ENCODE results near the gene DEXI.
"Not testable (repeated sequence)": the region's sequence is repeated elsewhere in the genome, so short reads cannot be mapped to it uniquely, and the experiment has no call there.

DEXI gene

DNA sequence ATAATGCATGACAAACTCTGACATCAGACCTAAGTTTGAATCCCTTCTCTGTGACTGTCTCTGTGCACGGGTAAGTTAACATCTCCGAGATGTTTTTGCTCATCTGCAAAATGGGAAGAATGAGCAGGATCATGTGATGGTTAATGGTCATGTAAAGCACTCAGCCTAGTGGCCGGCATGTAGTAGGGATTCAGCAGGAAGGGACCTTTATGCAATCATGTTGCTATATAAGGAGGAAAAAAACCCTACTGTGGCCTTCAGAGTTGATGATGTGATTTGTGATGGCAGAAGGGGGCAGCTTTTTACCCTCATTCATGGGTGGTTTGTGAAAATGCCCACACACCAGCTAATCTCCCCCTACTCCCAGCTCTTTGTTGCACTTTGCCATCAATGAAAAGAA is 26.2 kb upstream of the DEXI start:
- no peak for DNase-seq (ENCODE audit: low spot score)

DNA sequence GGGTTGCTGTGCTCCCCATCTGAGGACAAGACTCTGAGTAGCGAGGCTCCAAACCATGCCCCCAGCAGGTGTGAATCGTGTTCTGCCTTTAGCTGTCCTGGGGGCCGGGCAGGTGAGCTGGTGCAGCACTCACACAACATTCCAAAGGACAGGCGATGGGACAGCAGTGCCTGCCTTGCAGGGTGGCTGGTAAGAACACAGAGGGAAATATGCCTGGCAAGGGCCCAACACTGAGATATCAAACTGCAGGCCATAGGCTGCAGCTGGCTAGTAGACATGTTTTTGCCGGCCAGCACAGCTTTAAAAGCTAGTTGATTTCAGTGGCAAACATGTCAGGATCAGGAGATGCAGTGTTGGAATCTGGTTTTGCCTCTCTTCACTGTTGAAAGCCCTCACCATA is 25.7 kb upstream of the DEXI start:
- DNase-seq (ENCODE audit: low spot score), result no peak

- not testable (repeated sequence) for DNase-seq (ENCODE audit: low spot score)
Measured at GRCh38 chr16:10966559-10966958, 24.3 kb upstream of the DEXI start.

DNA sequence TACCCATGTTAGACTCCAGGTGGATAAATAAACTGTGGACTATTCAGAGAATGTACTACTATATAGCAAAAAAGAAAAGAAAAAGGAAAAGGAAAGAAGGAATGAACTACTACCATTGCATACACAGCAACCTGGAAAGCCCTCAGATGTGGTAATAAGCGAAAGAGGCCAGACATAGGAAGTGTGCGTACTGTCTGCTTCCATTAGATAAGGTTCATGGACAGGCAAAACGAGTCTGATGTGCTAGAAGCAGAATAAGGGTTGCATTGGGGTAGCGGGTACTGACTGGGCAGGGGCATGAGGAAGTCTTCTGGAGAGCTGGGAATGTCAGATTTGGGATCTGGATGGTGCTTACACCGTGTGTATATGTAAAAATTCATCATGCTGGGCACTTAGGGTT is 23.9 kb upstream of the DEXI start:
- DNase-seq (ENCODE audit: low spot score), result no peak

DNA sequence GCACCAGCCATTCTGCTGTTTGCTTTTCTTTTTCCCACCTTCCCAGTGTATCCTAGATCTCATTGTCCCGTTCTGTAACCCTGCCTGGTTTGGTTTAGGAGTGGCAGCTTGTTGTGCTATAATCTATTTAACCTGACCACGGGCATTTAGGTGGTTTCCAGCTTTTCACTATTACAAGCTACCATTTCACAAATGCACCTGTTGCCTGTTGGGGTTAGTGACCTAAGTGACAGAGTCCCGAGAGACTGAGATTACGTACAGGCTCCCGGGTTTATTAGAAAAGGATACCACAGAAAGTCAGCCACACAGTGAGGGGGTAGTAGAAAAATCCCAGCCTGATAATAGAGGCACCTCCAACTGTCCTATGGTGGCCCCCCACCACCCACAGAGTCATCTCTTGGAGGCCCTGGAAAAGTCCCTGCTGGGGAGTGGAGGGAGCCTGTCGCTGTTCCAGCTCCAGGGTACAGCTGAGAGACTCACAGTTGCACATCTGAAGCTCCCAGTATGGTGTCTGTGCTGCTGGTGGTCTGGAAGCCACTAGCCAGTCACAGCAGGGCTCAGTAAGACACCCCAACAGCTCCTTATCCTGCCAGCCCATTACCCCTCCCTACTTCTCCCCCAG is 23.3 kb upstream of the DEXI start:
- no peak for DNase-seq (ENCODE audit: low spot score)

- no peak for DNase-seq (ENCODE audit: low spot score)
Measured at GRCh38 chr16:10964891-10965326, 22.6 kb upstream of the DEXI start.

DNA sequence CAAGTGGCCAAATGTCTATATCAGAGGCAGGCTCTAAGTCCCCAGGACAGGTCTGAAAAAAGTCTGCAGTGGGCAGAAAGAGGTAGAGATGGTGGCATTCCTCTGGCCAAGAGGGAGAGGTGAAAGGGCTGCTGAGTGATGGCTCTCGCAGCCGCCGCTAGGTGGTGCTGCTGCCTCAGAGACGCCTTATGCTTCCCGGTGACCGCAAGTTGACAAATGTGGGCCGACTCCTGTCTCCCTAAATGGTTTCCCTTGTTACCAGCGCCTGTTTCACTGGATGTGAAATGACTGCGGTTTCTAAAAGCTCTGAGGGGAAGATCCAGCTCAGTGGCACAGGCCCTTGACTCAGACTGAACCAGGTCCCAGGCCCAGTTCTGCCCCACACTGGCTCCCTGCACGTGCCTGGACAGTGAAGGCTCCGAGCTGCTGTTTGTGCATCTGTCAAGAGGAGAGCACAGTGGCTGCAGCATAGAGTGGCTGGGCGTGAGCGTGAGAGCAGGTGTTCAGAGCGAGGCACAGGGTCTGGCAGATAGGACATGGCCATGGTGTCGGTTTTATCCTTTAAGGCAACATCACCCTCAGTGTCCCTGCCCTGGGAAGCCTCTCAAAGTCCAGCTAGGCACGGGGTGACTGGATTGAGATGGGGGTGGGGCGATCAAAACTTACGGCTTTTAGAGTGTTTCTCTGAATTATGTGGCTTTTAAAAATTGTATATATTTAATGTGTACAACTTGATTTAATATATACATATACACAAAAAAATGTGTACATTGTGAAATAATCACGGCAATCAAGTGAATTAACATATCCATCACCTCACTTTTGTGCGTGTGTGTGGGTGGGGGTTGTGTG is 22.0 kb upstream of the DEXI start:
- peak; percentile 90 for DNase-seq (ENCODE audit: low spot score)

DNA sequence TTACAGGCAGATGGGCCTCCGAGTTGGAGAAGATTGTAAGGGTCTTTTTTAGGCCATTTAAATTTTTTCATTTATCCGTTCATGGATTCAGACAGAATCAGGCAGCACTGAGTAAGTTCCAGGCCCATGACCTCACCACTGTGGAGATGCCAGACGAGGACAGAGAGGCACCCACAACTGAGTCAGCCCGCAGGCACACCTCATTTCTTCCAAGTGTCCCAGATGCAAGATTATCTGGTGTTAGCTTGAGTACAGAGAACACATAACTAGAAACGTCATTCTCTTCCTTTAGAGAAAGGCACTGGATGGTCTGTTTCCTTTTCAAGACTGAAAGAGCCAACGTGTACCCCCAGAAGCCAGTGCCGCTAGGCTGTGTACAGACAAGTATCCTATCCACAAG is 19.0 kb upstream of the DEXI start:
- DNase-seq (ENCODE audit: low spot score), result peak; percentile 92

DNA sequence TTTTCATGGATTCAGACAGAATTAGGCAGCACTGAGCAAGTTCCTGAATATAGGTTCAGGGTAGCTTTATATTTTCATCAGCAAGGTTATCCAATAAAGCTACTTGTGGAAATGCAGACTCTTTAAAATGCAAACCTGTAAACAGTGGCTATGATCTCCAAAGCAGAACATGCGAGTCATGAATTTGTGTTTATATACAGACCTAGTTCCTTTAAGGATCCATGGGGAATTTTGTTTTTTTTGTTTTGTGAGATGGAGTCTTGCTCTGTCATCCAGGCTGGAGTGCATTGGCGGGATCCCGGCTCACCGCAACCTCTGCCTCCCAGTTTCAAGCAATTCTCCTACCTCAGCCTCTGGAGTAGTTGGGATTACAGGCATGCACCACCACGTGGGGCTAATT is 16.9 kb upstream of the DEXI start:
- DNase-seq (ENCODE audit: low spot score), result no peak

DNA sequence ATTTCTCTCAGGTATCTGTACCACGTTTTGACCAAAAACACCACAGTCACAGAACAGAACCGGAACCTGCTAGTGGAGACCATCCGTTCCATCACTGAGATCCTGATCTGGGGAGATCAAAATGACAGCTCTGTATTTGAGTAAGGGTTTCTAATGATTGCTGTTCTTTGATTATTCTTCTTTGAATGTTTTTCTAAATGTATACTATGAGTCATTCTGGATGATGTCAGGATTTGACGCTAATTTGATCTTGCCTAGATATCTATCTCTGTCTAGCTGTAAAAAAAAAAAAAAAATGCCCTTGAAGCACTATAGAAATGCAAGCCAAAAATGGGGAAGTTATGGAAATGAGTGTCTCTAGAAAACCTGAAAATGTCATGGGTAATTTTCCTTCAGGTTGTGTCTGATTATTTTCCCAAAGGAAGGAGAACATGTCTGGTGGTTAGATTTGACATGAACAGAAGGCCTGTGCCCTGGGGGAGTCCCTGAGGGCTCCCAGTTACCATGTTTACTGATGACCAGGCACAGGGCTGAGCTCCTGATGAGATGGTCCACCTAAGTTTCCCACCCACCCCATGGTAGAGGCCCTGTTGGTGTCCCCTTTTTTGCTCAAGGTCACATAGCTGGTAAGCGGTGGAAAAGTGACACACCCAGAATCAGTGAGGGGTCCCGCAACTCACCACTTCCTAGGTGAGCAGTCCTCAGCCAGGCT is 15.7 kb upstream of the DEXI start:
- no peak for DNase-seq (ENCODE audit: low spot score)

DNA sequence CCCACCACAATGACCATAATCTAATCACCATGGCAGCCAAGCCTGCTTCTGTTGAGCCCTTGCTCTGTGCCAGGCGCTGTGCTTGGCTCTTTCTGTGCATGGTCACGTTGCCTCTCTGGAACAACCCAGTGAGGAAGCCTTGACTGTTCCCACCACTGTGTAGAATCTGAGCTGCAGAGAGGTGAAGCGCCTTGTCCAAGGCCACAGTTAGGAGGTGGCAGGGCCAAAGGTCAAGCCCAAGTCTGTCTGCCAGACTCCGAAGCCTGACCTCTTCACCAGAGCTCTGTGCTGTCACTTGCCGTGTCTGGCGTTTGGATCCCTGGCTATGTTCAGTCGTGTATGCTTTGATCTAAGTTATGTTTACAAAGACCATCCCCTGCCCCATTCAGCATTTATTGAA is 12.6 kb upstream of the DEXI start:
- DNase-seq (ENCODE audit: low spot score), result no peak

GRCh38 chr16:10951026-10951425 is 8.8 kb upstream of the DEXI start:
- DNase-seq (ENCODE audit: low spot score), result no peak

GRCh38 chr16:10950393-10950792 is 8.1 kb upstream of the DEXI start:
- no peak for DNase-seq (ENCODE audit: low spot score)

- DNase-seq (ENCODE audit: low spot score), result no peak
Measured at GRCh38 chr16:10949424-10949970, 7.2 kb upstream of the DEXI start.

GRCh38 chr16:10947211-10947787 is 5.0 kb upstream of the DEXI start:
- DNase-seq (ENCODE audit: low spot score), result no peak

DNA sequence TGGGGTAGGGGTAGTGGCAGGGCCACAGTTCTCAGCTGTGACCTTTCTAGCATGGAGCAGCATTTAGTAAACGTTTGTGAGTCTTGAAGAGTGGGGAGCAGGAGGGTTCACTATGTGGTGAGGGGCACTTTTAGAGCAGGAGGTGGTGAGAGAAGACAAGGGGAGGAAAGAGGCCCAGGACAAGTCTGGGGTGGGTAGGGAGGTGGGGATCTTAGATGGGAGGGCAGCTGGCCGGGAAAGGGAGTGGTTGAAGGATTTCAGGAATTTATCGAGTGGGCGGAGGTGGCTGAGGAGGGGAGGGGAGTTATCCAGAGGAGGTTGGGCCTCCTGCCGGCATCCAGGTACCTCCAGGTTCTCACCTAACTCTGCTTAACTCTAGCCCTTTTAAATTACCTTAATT is 4.0 kb upstream of the DEXI start:
- no peak for DNase-seq (ENCODE audit: low spot score)

- no peak for DNase-seq (ENCODE audit: low spot score)
Measured at GRCh38 chr16:10945065-10945787, 3.0 kb upstream of the DEXI start.

DNA sequence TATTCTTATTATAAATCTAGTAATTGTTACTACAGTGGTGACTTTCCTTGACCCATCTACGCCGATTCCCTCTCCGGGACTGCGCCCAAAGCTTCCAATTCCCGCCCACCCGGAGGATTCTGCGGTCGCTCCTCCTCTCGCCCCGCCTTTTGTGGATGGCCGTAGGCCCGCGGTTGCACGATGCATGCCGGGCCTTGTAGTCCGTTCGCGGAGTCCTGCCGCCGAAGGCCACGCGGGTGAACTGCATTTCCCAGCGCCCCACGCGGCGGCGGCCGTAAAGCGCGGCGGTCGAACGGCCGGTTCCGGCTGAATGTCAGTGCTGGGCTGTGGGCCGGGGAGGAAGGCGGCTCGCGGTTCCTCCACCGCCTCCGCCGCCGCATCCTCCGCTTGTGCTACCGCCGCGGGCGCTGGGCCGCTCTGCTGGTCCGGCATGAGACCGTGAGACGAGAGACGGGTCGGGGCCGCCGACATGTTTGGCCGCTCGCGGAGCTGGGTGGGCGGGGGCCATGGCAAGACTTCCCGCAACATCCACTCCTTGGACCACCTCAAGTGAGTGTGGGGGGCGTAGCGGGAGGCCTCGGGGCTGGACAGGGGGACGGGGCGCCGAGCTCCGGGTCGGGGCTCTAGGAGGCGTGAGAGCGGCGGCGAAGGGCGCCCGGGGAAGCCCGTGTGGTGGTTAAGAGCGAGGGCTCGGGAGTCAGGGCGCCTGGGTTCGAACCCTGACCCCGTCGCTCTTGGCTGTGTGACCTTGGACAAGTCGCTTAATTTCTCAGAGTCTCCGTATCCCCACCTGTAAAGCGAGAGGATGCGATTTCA is 2.2 kb upstream of the DEXI start, which contains the start of gene CLEC16A:
TSS of gene CLEC16A (plus strand) at position 316 of the 816 bp plus-strand sequence. CDS start at position 470, 154 bp downstream.
- DNase-seq (ENCODE audit: low spot score), result peak; percentile 96

- no peak for DNase-seq (ENCODE audit: low spot score)
Measured at GRCh38 chr16:10943064-10943353, 741 bp upstream of the DEXI start.

DNA sequence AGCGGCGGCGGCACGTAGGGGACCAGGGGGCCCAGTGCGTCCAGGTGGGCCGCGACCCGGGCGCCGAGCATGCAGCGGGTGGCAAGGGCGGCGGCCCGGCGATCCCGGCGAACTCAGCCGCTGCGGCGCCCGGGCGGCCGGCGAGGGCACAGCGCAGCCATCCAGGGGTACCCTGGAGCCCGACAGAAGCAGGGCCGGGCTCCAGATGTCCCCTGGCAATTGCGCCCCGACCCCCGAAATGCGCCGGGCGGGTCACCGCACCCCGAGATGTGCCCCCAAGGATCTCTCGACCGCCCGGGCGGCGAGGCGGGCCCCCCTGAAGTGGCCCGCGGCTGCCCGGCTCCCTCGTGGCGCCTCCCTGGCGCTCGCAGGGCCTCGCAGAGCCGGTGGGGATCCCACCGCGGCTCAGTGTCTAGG is 325 bp downstream of the DEXI start:
- not testable (repeated sequence) for DNase-seq (ENCODE audit: low spot score)
